Measurements from ENCODE around the gene CCDC187.

The CCDC187 gene

GRCh38 chr9:136297016-136297691, 6.7 kb downstream of the CCDC187 start:
- no peak for DNase-seq

- no peak for DNase-seq
Observed at GRCh38 chr9:136296434-136297015, 7.4 kb downstream of the CCDC187 start.

- no peak for DNase-seq
Observed at GRCh38 chr9:136295542-136296433, 8.1 kb downstream of the CCDC187 start.

- no peak for DNase-seq
Observed at GRCh38 chr9:136295055-136295454, 8.8 kb downstream of the CCDC187 start.

GRCh38 chr9:136294437-136294836, 9.5 kb downstream of the CCDC187 start:
- DNase-seq = no peak

GRCh38 chr9:136293476-136294077, 10.3 kb downstream of the CCDC187 start:
- no peak for DNase-seq

GRCh38 chr9:136292591-136293448, 11.1 kb downstream of the CCDC187 start:
- DNase-seq = no peak

GRCh38 chr9:136292026-136292538, 11.8 kb downstream of the CCDC187 start:
- no peak for DNase-seq

- no peak for DNase-seq
Observed at GRCh38 chr9:136291306-136292025, 12.4 kb downstream of the CCDC187 start.

- DNase-seq = no peak
Observed at GRCh38 chr9:136290508-136291000, 13.3 kb downstream of the CCDC187 start.

- DNase-seq = no peak
Observed at GRCh38 chr9:136289651-136290507, 14.0 kb downstream of the CCDC187 start.

GRCh38 chr9:136287960-136288753, 15.7 kb downstream of the CCDC187 start:
- DNase-seq = no peak

- no peak for DNase-seq
Observed at GRCh38 chr9:136286987-136287379, 16.9 kb downstream of the CCDC187 start.

GRCh38 chr9:136286359-136286986, 17.4 kb downstream of the CCDC187 start:
- DNase-seq = no peak

- DNase-seq = no peak
Observed at GRCh38 chr9:136285501-136286358, 18.2 kb downstream of the CCDC187 start.

- DNase-seq = no peak
Observed at GRCh38 chr9:136284951-136285350, 18.9 kb downstream of the CCDC187 start.

GRCh38 chr9:136284311-136284710, 19.6 kb downstream of the CCDC187 start:
- no peak for DNase-seq

Measured in activated CD4-positive, CD25-positive, alpha-beta regulatory T cell treated with anti-CD3 and anti-CD28 coated beads, Interleukin-2, amount 50 U/mL, for 72 hours (primary cell).